LNCaP clone FGC (cell line): Measurements from ENCODE around the gene MACROD2.

ENCODE experiments used
- DNase-seq: peaks from one replicate; pipeline ENCODE4 v3.0.0-alpha.2; 2011; ENCODE audit warnings: low read depth
- H3K4me3 ChIP-seq: 2 replicates; pipeline ENCODE4 v1.5.1; 2011; ENCODE audit warnings: mild to moderate bottlenecking, low read depth, low read length, control low read depth
- CTCF ChIP-seq: IDR thresholded peaks from 2 replicates; pipeline ENCODE4 v1.5.1; 2012; ENCODE audit warnings: mild to moderate bottlenecking; ENCODE audit not compliant: control insufficient read depth, insufficient read depth; ENCODE audit errors: extremely low read depth

MACROD2 gene

GRCh38 chr20:15739035-15739434 lies 1743.7 kb downstream of the MACROD2 start:
- TF ChIP-seq CTCF, result no peak
- DNase-seq, result no peak
- H3K4me3 ChIP-seq, result no peak overlapping the region

GRCh38 chr20:15740046-15740775 lies 1744.9 kb downstream of the MACROD2 start:
- TF ChIP-seq CTCF, result no peak
- DNase-seq, result no peak
- H3K4me3 ChIP-seq, result no peak overlapping the region

- no peak for DNase-seq
- no peak for TF ChIP-seq CTCF
Observed at GRCh38 chr20:15742087-15742486, 1746.8 kb downstream of the MACROD2 start.

GRCh38 chr20:15742627-15743026 lies 1747.3 kb downstream of the MACROD2 start:
- TF ChIP-seq CTCF, result no peak
- no peak for DNase-seq
- H3K4me3 ChIP-seq, result no peak overlapping the region

More at GRCh38 chr20:15742087-15742486, 1746.8 kb downstream of the MACROD2 start:
- H3K4me3 ChIP-seq, result no peak overlapping the region

- DNase-seq, result no peak
- H3K4me3 ChIP-seq, result no peak overlapping the region
- TF ChIP-seq CTCF, result no peak
Observed at GRCh38 chr20:15756002-15756753, 1760.9 kb downstream of the MACROD2 start.

GRCh38 chr20:15756754-15757115 lies 1761.4 kb downstream of the MACROD2 start:
- TF ChIP-seq CTCF, result no peak
- no peak overlapping the region for H3K4me3 ChIP-seq
- DNase-seq, result no peak
